ENCODE results near the gene SLC25A15.
A peak's percentile ranks its signal among the peaks of the same experiment; 100 is the strongest.
"Not testable (repeated sequence)": the region's sequence is repeated elsewhere in the genome, so short reads cannot be mapped to it uniquely, and the experiment has no call there.

Gene SLC25A15

GRCh38 chr13:40812102-40812501 is 22.7 kb downstream of the SLC25A15 start:
- H3K4me3 ChIP-seq (ENCODE audit: low read depth, low read length), result no peak overlapping the region
- in situ Hi-C loops (cut with HindIII; ENCODE audit: low sequenced_read_pairs), result no loop called here
- TF ChIP-seq CTCF (IDR thresholded peaks at IDR 0.05; ENCODE audit: low read depth, low read length, missing control alignments), result no peak
- DNase-seq (ENCODE audit: low read depth), result no peak

- in situ Hi-C loops (cut with HindIII; ENCODE audit: low sequenced_read_pairs), result no loop called here
- no peak for TF ChIP-seq CTCF (IDR thresholded peaks at IDR 0.05; ENCODE audit: low read depth, low read length, missing control alignments)
- no peak overlapping the region for H3K4me3 ChIP-seq (ENCODE audit: low read depth, low read length)
- no peak for DNase-seq (ENCODE audit: low read depth)
These were observed 23.5 kb downstream of the SLC25A15 start for GRCh38 chr13:40812724-40813445.

GRCh38 chr13:40813667-40814454 is 24.4 kb downstream of the SLC25A15 start:
- in situ Hi-C loops (cut with HindIII; ENCODE audit: low sequenced_read_pairs), result no loop called here
- no peak for DNase-seq (ENCODE audit: low read depth)
- peak; percentile 55 for TF ChIP-seq CTCF (IDR thresholded peaks at IDR 0.05; ENCODE audit: low read depth, low read length, missing control alignments)
- H3K4me3 ChIP-seq (ENCODE audit: low read depth, low read length), result no peak overlapping the region

GRCh38 chr13:40814803-40815202 is 25.4 kb downstream of the SLC25A15 start:
- no peak for TF ChIP-seq CTCF (IDR thresholded peaks at IDR 0.05; ENCODE audit: low read depth, low read length, missing control alignments)
- no peak overlapping the region for H3K4me3 ChIP-seq (ENCODE audit: low read depth, low read length)
- in situ Hi-C loops (cut with HindIII; ENCODE audit: low sequenced_read_pairs), result no loop called here
- DNase-seq (ENCODE audit: low read depth), result no peak

GRCh38 chr13:40818926-40819325 is 29.5 kb downstream of the SLC25A15 start:
- TF ChIP-seq CTCF (IDR thresholded peaks at IDR 0.05; ENCODE audit: low read depth, low read length, missing control alignments), result no peak
- H3K4me3 ChIP-seq (ENCODE audit: low read depth, low read length), result no peak overlapping the region
- in situ Hi-C loops (cut with HindIII; ENCODE audit: low sequenced_read_pairs), result no loop called here
- no peak for DNase-seq (ENCODE audit: low read depth)

GRCh38 chr13:40819797-40820315 is 30.4 kb downstream of the SLC25A15 start:
- TF ChIP-seq CTCF (IDR thresholded peaks at IDR 0.05; ENCODE audit: low read depth, low read length, missing control alignments), result no peak
- in situ Hi-C loops (cut with HindIII; ENCODE audit: low sequenced_read_pairs), result no loop called here
- DNase-seq (ENCODE audit: low read depth), result no peak
- no peak overlapping the region for H3K4me3 ChIP-seq (ENCODE audit: low read depth, low read length)

GRCh38 chr13:40839725-40840124 is 50.3 kb downstream of the SLC25A15 start:
- in situ Hi-C loops (cut with HindIII; ENCODE audit: low sequenced_read_pairs), result not testable (repeated sequence)

GRCh38 chr13:40840955-40841354 is 51.5 kb downstream of the SLC25A15 start:
- H3K4me3 ChIP-seq (ENCODE audit: low read depth, low read length); DNase-seq (ENCODE audit: low read depth); in situ Hi-C loops (cut with HindIII; ENCODE audit: low sequenced_read_pairs): not testable (repeated sequence)

More at GRCh38 chr13:40839725-40840124, 50.3 kb downstream of the SLC25A15 start:
- DNase-seq (ENCODE audit: low read depth); H3K4me3 ChIP-seq (ENCODE audit: low read depth, low read length): not testable (repeated sequence)
